ENCODE data around the gene UNC119B. TPM values are rescaled to one million over a fixed set of nuclear protein-coding genes. Genes with fewer than 3 reads are reported as not detected.

The UNC119B gene
- 40.7 TPM for total RNA-seq

GRCh38 chr12:120710031-120710804 lies at the start of gene UNC119B:
UNC119B (plus strand) TSS chr12:120710458; CDS start chr12:120710475, 17 bp downstream.

GRCh38 chr12:120686690-120687577 lies 23.3 kb upstream of the UNC119B start, which contains the start of gene MLEC:
MLEC (plus strand) TSS chr12:120687149; CDS start chr12:120687297, 148 bp downstream.

GRCh38 chr12:120725659-120726509 lies 15.6 kb downstream of the UNC119B start, which contains the start of gene ACADS:
ACADS (plus strand) TSS chr12:120725826; CDS start chr12:120725886, 60 bp downstream.

Other genes with a start within 250 kb of the UNC119B start
- 122 TPM for gene SRSF9, start 240.7 kb upstream of the UNC119B start, total RNA-seq
- 194 TPM for gene DYNLL1, start 214.3 kb upstream of the UNC119B start, total RNA-seq
- 44.0 TPM for gene COQ5, start 181.3 kb upstream of the UNC119B start, total RNA-seq
- gene RNF10, start 176.1 kb upstream of the UNC119B start, total RNA-seq = 192 TPM
- 29.6 TPM for gene POP5, start 129.1 kb upstream of the UNC119B start, total RNA-seq
- 5.7 TPM for gene CABP1, start 69.8 kb upstream of the UNC119B start, total RNA-seq
- gene MLEC, start 23.3 kb upstream of the UNC119B start, total RNA-seq = 87.2 TPM
- gene ACADS, start 15.4 kb downstream of the UNC119B start, total RNA-seq = 10.6 TPM
- gene SPPL3, start 193.9 kb downstream of the UNC119B start, total RNA-seq = 30.0 TPM

Data from camera-type eye (tissue), 1 donor.